PC-9 (cell line): ENCODE data around the gene FAM171A2. TPM values are rescaled to one million over a fixed set of nuclear protein-coding genes. Genes with fewer than 3 reads are reported as not detected.

Source experiments
- BruUV-seq: library from RNA; stranded (reverse); fragments of 400-500 nt; replicated peaks from 2 replicates; lab custom pipeline; 2021; lab: Mats Ljungman, UMichigan
- CTCF ChIA-PET: fragments of 300-600 bp; sonication (Branson Sonifier 250); formaldehyde crosslinking; loops from one replicate; lab custom pipeline; 2022; ENCODE audit warnings: antibody characterized with exemption; lab: Charles Lee
- POLR2A ChIA-PET: fragments of 300-600 bp; sonication (Branson Sonifier 250); formaldehyde crosslinking; loops from one replicate; lab custom pipeline; 2022; ENCODE audit warnings: antibody characterized with exemption; ENCODE audit not compliant: unreplicated experiment; lab: Charles Lee
- DNase-seq, 2 experiments: peaks; one replicate each; pipeline versions ENCODE4 v3.0.0 to v3.0.0-alpha.2; 2015 to 2022; ENCODE audit warnings: mixed read lengths in 1 of 2
- H2AFZ ChIP-seq: fragments of 200-600 bp; sonication (generic); 2 replicates; pipeline ENCODE4 v1.8.1; 2017; ENCODE audit warnings: antibody characterized with exemption
- H3F3A ChIP-seq: fragments of 200-600 bp; sonication (generic); 2 replicates; pipeline ENCODE4 v1.8.1; 2017; ENCODE audit warnings: antibody characterized with exemption, mild to moderate bottlenecking, low read depth; ENCODE audit not compliant: insufficient read depth
- H3K27ac ChIP-seq: fragments of 200-600 bp; sonication (generic); 2 replicates; pipeline ENCODE4 v1.6.1; 2016; ENCODE audit warnings: mixed run types
- H3K27me3 ChIP-seq: fragments of 200-600 bp; sonication (generic); 2 replicates; pipeline ENCODE4 v1.6.1; 2016; ENCODE audit warnings: low read depth, mixed run types; ENCODE audit not compliant: insufficient read depth
- H3K36me3 ChIP-seq: fragments of 200-600 bp; sonication (generic); 2 replicates; pipeline ENCODE4 v1.6.1; 2016; ENCODE audit warnings: low read depth, mixed run types
- H3K4me1 ChIP-seq: fragments of 200-600 bp; sonication (generic); replicated peaks from 2 replicates; pipeline ENCODE4 v1.6.1; 2016; ENCODE audit warnings: mixed run types; ENCODE audit not compliant: insufficient read depth
- H3K4me2 ChIP-seq: fragments of 200-600 bp; sonication (generic); 2 replicates; pipeline ENCODE4 v1.6.1; 2017; ENCODE audit warnings: mixed run types
- H3K4me3 ChIP-seq: fragments of 200-600 bp; sonication (generic); 2 replicates; pipeline ENCODE4 v1.6.1; 2016; ENCODE audit warnings: mixed run types
- H3K79me2 ChIP-seq: fragments of 200-600 bp; sonication (generic); 2 replicates; pipeline ENCODE4 v1.6.1; 2017; ENCODE audit warnings: low read depth, mixed run types
- H3K9me2 ChIP-seq: fragments of 200-600 bp; sonication (generic); 2 replicates; pipeline ENCODE4 v1.8.1; 2017; ENCODE audit warnings: mild to moderate bottlenecking; ENCODE audit not compliant: insufficient read depth
- H3K9me3 ChIP-seq: fragments of 200-600 bp; sonication (generic); 2 replicates; pipeline ENCODE4 v1.8.1; 2016; ENCODE audit warnings: low read depth; ENCODE audit not compliant: insufficient read depth
- H4K20me1 ChIP-seq: fragments of 200-600 bp; sonication (generic); 2 replicates; pipeline ENCODE4 v1.8.1; 2017; ENCODE audit not compliant: insufficient read depth
- EZH2 ChIP-seq: fragments of 200-600 bp; sonication (generic); IDR thresholded peaks from 2 replicates; pipeline ENCODE4 v1.8.0; 2017; ENCODE audit warnings: antibody characterized with exemption, low read depth
- intact Hi-C: fragments of 100-400 bp; cut with micrococcal nuclease; formaldehyde crosslinking; loops from one replicate; pipeline ENCODE4 v1.10.0; 2022; ENCODE audit not compliant: unreplicated experiment
- total RNA-seq: library from RNA; stranded (reverse); gene quantifications from 2 replicates; pipeline ENCODE4 v1.2.3, GENCODE V29; 2021
- TF ChIP-seq, protein P1 (sequence below): fragments of 200-600 bp; sonication (generic); conservative IDR thresholded peaks from 2 replicates; pipeline ENCODE4 v1.6.1; 2017; ENCODE audit warnings: mixed run types, antibody characterized with exemption, mild to moderate bottlenecking, moderate library complexity

The FAM171A2 gene
- total RNA-seq, 1 experiment from 2014 or later, result 8.3 TPM

DNA sequence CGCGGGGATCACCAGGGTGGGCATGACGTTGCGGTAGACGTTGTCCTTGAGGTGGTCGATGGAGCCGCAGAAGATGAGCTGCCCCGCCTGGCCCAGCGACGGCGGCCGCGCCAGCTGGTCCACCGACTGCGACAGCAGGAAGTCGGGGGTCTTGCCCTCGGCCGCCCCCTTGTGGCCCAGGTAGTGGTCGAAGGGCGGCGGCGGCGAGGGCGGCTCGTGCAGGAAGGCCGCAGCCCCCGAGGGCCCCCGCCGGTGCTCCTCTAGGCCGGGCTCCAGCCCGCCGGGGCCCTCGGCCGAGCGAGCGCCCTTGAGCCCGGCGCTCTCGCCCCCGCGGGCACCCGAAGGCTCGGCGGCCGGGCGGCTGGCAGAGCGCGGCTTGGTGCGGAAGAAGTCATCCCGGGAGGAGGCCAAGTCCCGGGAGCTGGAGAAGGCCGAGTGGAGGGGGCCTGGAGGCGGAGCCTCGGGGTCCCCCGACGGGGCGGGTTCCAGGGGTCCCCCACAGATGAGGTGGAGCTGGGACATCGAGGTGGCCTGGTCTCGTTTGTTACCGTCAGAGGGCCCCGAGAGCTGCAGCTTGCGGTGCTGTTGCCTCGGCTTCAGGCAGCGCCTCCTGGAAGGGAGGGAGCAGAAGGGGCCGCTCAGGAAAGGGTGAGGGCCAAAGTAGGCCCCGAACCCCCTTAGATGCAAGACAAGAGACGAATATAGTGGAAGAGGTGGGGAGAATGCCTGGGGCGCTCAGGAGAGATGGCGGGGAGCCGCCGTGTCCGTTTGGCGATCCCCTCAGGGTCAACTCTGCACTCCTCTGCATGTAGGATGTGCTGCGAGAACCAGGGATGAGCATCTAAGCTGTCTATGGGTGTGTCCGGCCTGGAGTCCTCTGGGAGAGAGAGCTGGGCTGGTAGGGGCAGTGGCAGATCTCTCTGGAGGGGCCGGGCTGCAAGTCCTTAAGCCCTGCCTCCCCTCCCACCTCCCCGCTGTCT, 8.8 kb downstream of the FAM171A2 start:
- no peak overlapping the region for H2AFZ ChIP-seq
- H3K79me2 ChIP-seq, result no peaks in the 10 kb centered on the region
- POLR2A ChIA-PET, result no interaction called here
- H3K4me3 ChIP-seq, result no peak overlapping the region
- no peaks in the 10 kb centered on the region for H3K36me3 ChIP-seq
- H3K9me2 ChIP-seq, result no peaks in the 10 kb centered on the region
- BruUV-seq, result no TSS peak
- H3K4me1 ChIP-seq, result no peaks in the 10 kb centered on the region
- no peak for DNase-seq
- no peaks in the 10 kb centered on the region for H3K9me3 ChIP-seq
- H3K27ac ChIP-seq, result no peak overlapping the region
- H3F3A ChIP-seq, result no peaks in the 10 kb centered on the region
- H3K4me2 ChIP-seq, result no peak overlapping the region
- CTCF ChIA-PET, result no interaction called here
- 0 out of 2 replicates have a peak, but pooled peaks cover 3% of the 10 kb centered on the region for H4K20me1 ChIP-seq
- intact Hi-C loops, result no loop called here
- H3K27me3 ChIP-seq, result no peaks in the 10 kb centered on the region
- TF ChIP-seq EZH2, result no peak
- TF ChIP-seq, protein P1, sequence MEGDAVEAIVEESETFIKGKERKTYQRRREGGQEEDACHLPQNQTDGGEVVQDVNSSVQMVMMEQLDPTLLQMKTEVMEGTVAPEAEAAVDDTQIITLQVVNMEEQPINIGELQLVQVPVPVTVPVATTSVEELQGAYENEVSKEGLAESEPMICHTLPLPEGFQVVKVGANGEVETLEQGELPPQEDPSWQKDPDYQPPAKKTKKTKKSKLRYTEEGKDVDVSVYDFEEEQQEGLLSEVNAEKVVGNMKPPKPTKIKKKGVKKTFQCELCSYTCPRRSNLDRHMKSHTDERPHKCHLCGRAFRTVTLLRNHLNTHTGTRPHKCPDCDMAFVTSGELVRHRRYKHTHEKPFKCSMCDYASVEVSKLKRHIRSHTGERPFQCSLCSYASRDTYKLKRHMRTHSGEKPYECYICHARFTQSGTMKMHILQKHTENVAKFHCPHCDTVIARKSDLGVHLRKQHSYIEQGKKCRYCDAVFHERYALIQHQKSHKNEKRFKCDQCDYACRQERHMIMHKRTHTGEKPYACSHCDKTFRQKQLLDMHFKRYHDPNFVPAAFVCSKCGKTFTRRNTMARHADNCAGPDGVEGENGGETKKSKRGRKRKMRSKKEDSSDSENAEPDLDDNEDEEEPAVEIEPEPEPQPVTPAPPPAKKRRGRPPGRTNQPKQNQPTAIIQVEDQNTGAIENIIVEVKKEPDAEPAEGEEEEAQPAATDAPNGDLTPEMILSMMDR, result no peak

DNA sequence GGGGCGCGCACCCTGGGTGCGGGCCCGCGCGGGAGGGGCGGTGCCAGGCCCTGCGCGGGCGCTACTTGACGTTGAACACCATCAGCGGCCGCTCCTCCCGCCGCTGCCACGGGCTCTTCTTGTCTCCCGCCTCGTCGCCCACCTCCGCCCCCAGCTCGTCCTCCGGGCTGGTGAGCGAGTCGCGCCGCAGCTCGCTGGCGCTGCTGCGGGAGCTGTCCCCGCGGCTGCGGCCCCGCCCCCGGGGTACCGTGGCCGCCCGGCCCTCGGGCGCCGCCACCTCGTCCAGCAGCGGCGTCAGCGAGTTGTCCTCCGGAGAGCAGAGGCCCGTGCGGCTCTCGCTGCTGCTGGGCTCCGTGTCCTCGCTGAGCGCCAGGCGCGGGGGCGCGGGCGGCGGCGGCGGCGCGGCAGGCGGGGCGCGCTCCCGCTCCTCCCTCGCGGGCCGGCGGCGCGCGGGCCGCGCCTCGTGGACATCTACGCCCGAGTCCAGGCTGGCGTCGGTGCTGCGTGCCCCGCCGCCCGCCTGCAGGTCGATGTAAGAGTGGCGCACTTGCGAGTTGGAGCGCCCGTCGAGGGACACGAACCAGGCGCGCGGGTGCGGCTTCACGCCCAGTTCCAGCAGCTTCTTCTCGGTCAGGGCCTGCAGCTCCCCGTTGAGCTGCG, 9.9 kb downstream of the FAM171A2 start:
- Histone ChIP-seq H3K9me3 (no peaks in the 10 kb centered on the region), H3K79me2 (no peaks in the 10 kb centered on the region), H3K4me3 (no peak overlapping the region), H3K4me2 (no peak overlapping the region), H2AFZ (no peak overlapping the region), H3K27me3 (no peaks in the 10 kb centered on the region), H3K9me2 (no peaks in the 10 kb centered on the region), H4K20me1 (0 out of 2 replicates have a peak, but pooled peaks cover 3% of the 10 kb centered on the region), H3K36me3 (no peaks in the 10 kb centered on the region), H3K4me1 (no peaks in the 10 kb centered on the region), H3F3A (no peaks in the 10 kb centered on the region), H3K27ac (no peak overlapping the region)
- intact Hi-C loops, result no loop called here
- POLR2A ChIA-PET, result no interaction called here
- TF ChIP-seq, protein P1, result no peak
- no peak for TF ChIP-seq EZH2
- CTCF ChIA-PET, result interaction anchor here (0.6 kb wide), 1 partner anchor 125 kb away, joined by 19 read pairs; no protein-coding TSS in a partner anchor
- no peak for DNase-seq
- BruUV-seq, result no TSS peak

- no peak overlapping the region for H2AFZ ChIP-seq
- no peaks in the 10 kb centered on the region for H3K36me3 ChIP-seq
- no peaks in the 10 kb centered on the region for H3K9me3 ChIP-seq
- ChIA-PET POLR2A (no interaction called here), CTCF (interaction anchor here (0.6 kb wide), 1 partner anchor 124 kb away, joined by 19 read pairs; no protein-coding TSS in a partner anchor)
- BruUV-seq, result no TSS peak
- H3K4me3 ChIP-seq, result no peak overlapping the region
- H3K27me3 ChIP-seq, result no peaks in the 10 kb centered on the region
- H3K4me2 ChIP-seq, result no peak overlapping the region
- no peaks in the 10 kb centered on the region for H3K9me2 ChIP-seq
- DNase-seq, result no peak
- H4K20me1 ChIP-seq, result 0 out of 2 replicates have a peak, but pooled peaks cover 3% of the 10 kb centered on the region
- intact Hi-C loops, result no loop called here
- no peaks in the 10 kb centered on the region for H3K4me1 ChIP-seq
- TF ChIP-seq EZH2, result no peak
- TF ChIP-seq, protein P1, result no peak
- H3K27ac ChIP-seq, result no peak overlapping the region
- no peaks in the 10 kb centered on the region for H3F3A ChIP-seq
- no peaks in the 10 kb centered on the region for H3K79me2 ChIP-seq
Measured at GRCh38 chr17:44352828-44353671, 10.6 kb downstream of the FAM171A2 start.
